Tibial artery (tissue), 4 donors: ENCODE data around the gene GATM.

Experiments used
- DNase-seq, 2 donors: peaks; one replicate each; pipeline ENCODE4 v3.0.0-alpha.2; 2019
- H3K27ac ChIP-seq, 2 donors: fragments of 200-600 bp; sonication (generic) in 1 of 2; 1 replicate in 1 of 2; 2 replicates in 1 of 2; pipeline ENCODE4 v1.5.1; 2018 to 2019; ENCODE audit warnings: mild to moderate bottlenecking in 1 of 2
- H3K27me3 ChIP-seq, 2 donors: fragments of 200-600 bp; sonication (generic) in 1 of 2; one replicate each; pipeline versions ENCODE4 v1.5.1 to v1.6.0; 2016 to 2019
- H3K36me3 ChIP-seq, 3 donors: fragments of 200-600 bp; sonication (generic) in 2 of 3; one replicate each; pipeline ENCODE4 v1.5.1; 2016 to 2019; ENCODE audit warnings: mild to moderate bottlenecking in 2 of 3
- H3K4me1 ChIP-seq, 4 donors: fragments of 200-600 bp; sonication (generic) in 2 of 4; 1 replicate in 3 of 4; 2 replicates in 1 of 4; pipeline ENCODE4 v1.5.1; 2016 to 2019
- H3K4me3 ChIP-seq, 2 donors: fragments of 200-600 bp; sonication (generic) in 1 of 2; 1 replicate in 1 of 2; 2 replicates in 1 of 2; pipeline ENCODE4 v1.5.1; 2018 to 2019; ENCODE audit warnings: mild to moderate bottlenecking in 2 of 2
- H3K9me3 ChIP-seq, 3 donors: fragments of 200-600 bp; sonication (generic) in 1 of 3; one replicate each; pipeline ENCODE4 v1.5.1; 2016 to 2019
- CTCF ChIP-seq, 2 experiments: fragments of 200-600 bp in 1 of 2; fragments of 450-650 bp in 1 of 2; IDR thresholded peaks; one replicate each; pipeline ENCODE4 v1.5.1; 2017 to 2019; ENCODE audit warnings: antibody characterized with exemption in 2 of 2, mild to moderate bottlenecking in 1 of 2, moderate library complexity in 1 of 2
- intact Hi-C: fragments of 100-400 bp; cut with DNase I; formaldehyde crosslinking; loops from one replicate; pipeline ENCODE4 v1.15.0; 2023; ENCODE audit warnings: low total_unique reads

Gene GATM

GRCh38 chr15:45386974-45387373 lies 8.6 kb upstream of the GATM start:
- intact Hi-C loops, result no loop called here
- H3K27ac ChIP-seq, result peak overlapping the region; percentile 59 to 66
- no peaks in the 10 kb centered on the region for H3K9me3 ChIP-seq
- peaks cover 0 to 20% (median 9%) of the 10 kb centered on the region in 4 donors for H3K4me1 ChIP-seq
- H3K36me3 ChIP-seq, result no peaks in the 10 kb centered on the region
- no peaks in the 10 kb centered on the region for H3K27me3 ChIP-seq
- no peak overlapping the region for H3K4me3 ChIP-seq
- no peak for TF ChIP-seq CTCF (IDR thresholded peaks at IDR 0.05)
- no peak for DNase-seq

DNA sequence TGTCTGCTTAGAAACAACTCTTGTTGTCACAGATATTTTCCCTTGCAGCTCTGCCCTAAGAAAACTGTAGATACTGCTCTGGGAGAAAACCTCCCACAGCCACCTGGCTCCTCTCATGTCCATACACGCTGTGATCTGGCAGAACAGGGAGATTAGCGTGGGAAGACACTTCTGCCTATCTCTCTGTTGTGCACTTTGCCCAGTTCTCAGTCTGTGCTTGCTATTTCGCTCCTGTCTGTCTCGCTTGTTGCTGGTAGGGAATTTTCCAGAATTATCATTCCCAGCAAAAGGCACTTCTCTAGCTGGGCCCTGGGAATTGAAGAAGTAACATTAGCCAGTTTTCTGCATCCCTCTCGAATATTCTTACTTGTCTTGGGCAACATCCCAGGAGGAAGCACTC lies 8.1 kb upstream of the GATM start:
- no peaks in the 10 kb centered on the region for H3K36me3 ChIP-seq
- H3K4me3 ChIP-seq, result no peak overlapping the region
- no peaks in the 10 kb centered on the region for H3K27me3 ChIP-seq
- H3K9me3 ChIP-seq, result no peaks in the 10 kb centered on the region
- peaks cover 0 to 20% (median 9%) of the 10 kb centered on the region in 4 donors for H3K4me1 ChIP-seq
- H3K27ac ChIP-seq, result peak overlapping the region; percentile 59 to 66
- TF ChIP-seq CTCF (IDR thresholded peaks at IDR 0.05), result no peak
- intact Hi-C loops, result no loop called here
- no peak for DNase-seq

GRCh38 chr15:45385590-45385989 lies 7.2 kb upstream of the GATM start:
- no peak for DNase-seq
- H3K27ac ChIP-seq, result peak overlapping the region; percentile 59 to 66
- no peak for TF ChIP-seq CTCF (IDR thresholded peaks at IDR 0.05)
- intact Hi-C loops, result no loop called here
- no peaks in the 10 kb centered on the region for H3K36me3 ChIP-seq
- no peaks in the 10 kb centered on the region for H3K9me3 ChIP-seq
- H3K4me3 ChIP-seq, result no peak overlapping the region
- H3K27me3 ChIP-seq, result no peaks in the 10 kb centered on the region
- H3K4me1 ChIP-seq, result peaks cover 0 to 20% (median 9%) of the 10 kb centered on the region in 4 donors

- Histone ChIP-seq H3K4me1 (peaks cover 0 to 20% (median 9%) of the 10 kb centered on the region in 4 donors), H3K36me3 (no peaks in the 10 kb centered on the region), H3K4me3 (no peak overlapping the region), H3K27me3 (no peaks in the 10 kb centered on the region), H3K9me3 (no peaks in the 10 kb centered on the region), H3K27ac (no peak overlapping the region)
- TF ChIP-seq CTCF (IDR thresholded peaks at IDR 0.05), result no peak
- DNase-seq, result no peak
- intact Hi-C loops, result no loop called here
Observed at GRCh38 chr15:45384700-45385099, 6.4 kb upstream of the GATM start.

DNA sequence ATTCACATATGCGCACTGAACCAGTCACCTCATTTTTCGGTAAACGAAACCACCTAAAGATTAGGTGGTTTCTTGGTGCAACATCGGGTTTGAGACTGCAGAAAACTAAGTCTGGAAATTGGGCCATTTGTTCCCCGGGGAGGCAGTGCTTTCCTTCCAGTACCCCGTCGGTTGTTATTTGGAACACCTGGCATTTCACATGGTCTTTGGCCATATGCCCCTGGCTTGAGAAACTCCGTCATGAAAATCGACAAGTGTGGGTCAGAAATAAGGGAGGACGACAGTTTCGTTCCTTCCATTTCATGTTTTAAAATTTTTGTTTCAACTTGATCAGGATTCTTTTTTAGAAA lies 544 bp upstream of the GATM start:
- Histone ChIP-seq H3K4me3 (peak overlapping the region; percentile 66 to 67), H3K9me3 (no peaks in the 10 kb centered on the region), H3K4me1 (peaks cover 0 to 30% (median 9%) of the 10 kb centered on the region in 4 donors), H3K27ac (peak overlapping the region; percentile 76 to 87), H3K27me3 (no peaks in the 10 kb centered on the region), H3K36me3 (no peaks in the 10 kb centered on the region)
- intact Hi-C loops, result no loop called here
- DNase-seq, result peak in 1 of 2 donors; percentile 37
- TF ChIP-seq CTCF (IDR thresholded peaks at IDR 0.05), result no peak

DNA sequence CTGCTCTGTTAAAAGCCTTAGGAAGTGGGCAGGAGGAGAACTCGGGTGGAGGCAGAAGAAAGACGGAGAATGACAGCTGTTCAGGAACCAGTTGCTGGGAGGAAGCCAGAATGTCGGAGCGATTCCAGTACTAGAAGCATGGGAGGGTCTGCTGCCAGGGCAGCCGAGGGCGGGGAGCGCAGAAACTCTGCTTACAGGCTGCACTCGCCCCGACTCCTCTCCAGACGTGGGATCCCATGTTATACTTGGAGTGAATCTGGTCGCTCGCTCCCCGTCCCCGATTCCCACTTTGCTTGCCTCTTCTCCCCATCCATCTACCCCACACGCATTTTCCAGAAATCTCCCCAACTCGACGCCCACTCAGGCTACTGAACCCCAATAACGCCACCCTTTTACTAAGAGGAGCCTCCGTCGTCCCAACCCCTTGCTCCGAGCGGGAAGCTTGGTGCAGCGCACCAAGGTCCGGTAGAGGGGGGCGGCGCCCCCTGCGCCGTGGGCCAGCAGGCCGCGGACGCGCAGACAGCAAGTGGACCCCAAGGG lies 665 bp downstream of the GATM start:
- Histone ChIP-seq H3K4me3 (peak overlapping the region; percentile 66 to 67), H3K27ac (peak overlapping the region; percentile 76 to 87), H3K27me3 (no peaks in the 10 kb centered on the region), H3K9me3 (no peaks in the 10 kb centered on the region), H3K36me3 (no peaks in the 10 kb centered on the region), H3K4me1 (peaks cover 0 to 42% (median 9%) of the 10 kb centered on the region in 4 donors)
- peak; percentile 36 to 68 for DNase-seq
- no peak for TF ChIP-seq CTCF (IDR thresholded peaks at IDR 0.05)
- intact Hi-C loops, result no loop called here
